ENCODE measurements around the gene CASK.
A peak's percentile ranks its signal among the peaks of the same experiment; 100 is the strongest.
"Not testable (repeated sequence)": the region's sequence is repeated elsewhere in the genome, so short reads cannot be mapped to it uniquely, and the experiment has no call there.

The CASK gene

GRCh38 chrX:41608244-41608643 lies 315.1 kb downstream of the CASK start:
- no peak for DNase-seq

GRCh38 chrX:41607264-41607832 lies 316.0 kb downstream of the CASK start:
- DNase-seq, result no peak

GRCh38 chrX:41606057-41606456 lies 317.3 kb downstream of the CASK start:
- DNase-seq, result not testable (repeated sequence)

GRCh38 chrX:41604766-41605543 lies 318.4 kb downstream of the CASK start:
- DNase-seq, result no peak

- no peak for DNase-seq
These were observed 319.2 kb downstream of the CASK start for GRCh38 chrX:41604177-41604576.

GRCh38 chrX:41603596-41603995 lies 319.8 kb downstream of the CASK start:
- no peak for DNase-seq

GRCh38 chrX:41602816-41603345 lies 320.5 kb downstream of the CASK start:
- no peak for DNase-seq

- no peak for DNase-seq
These were observed 323.1 kb downstream of the CASK start for GRCh38 chrX:41600291-41600690.

- no peak for DNase-seq
These were observed 323.8 kb downstream of the CASK start for GRCh38 chrX:41599507-41599906.

- DNase-seq, result no peak
These were observed 326.8 kb downstream of the CASK start for GRCh38 chrX:41596596-41596995.

- no peak for DNase-seq
These were observed 328.7 kb downstream of the CASK start for GRCh38 chrX:41594634-41595033.

GRCh38 chrX:41591906-41592305 lies 331.4 kb downstream of the CASK start:
- no peak for DNase-seq

GRCh38 chrX:41590641-41591040 lies 332.7 kb downstream of the CASK start:
- DNase-seq, result no peak

- DNase-seq, result no peak
These were observed 333.6 kb downstream of the CASK start for GRCh38 chrX:41589634-41590270.

GRCh38 chrX:41588271-41588670 lies 335.1 kb downstream of the CASK start:
- DNase-seq, result no peak

- DNase-seq, result peak in 1 of 2 donors; percentile 47
These were observed 342.8 kb downstream of the CASK start for GRCh38 chrX:41580423-41581064.

GRCh38 chrX:41563876-41564275 lies 359.5 kb downstream of the CASK start:
- no peak for DNase-seq

- DNase-seq, result peak; percentile 43 to 66
These were observed 362.3 kb downstream of the CASK start for GRCh38 chrX:41561045-41561444.

GRCh38 chrX:41559235-41560052 lies 363.9 kb downstream of the CASK start:
- DNase-seq, result peak in 1 of 2 donors; percentile 49

- DNase-seq, result peak in 1 of 2 donors; percentile 50
These were observed 364.8 kb downstream of the CASK start for GRCh38 chrX:41558531-41558930.

GRCh38 chrX:41556958-41557357 lies 366.4 kb downstream of the CASK start:
- peak in 1 of 2 donors; percentile 60 for DNase-seq

GRCh38 chrX:41553688-41554087 lies 369.7 kb downstream of the CASK start:
- DNase-seq, result no peak
